Heart left ventricle (tissue), 13 donors: Measurements from ENCODE around the gene IFNGR1.

ENCODE experiments used
- POLR2A ChIP-seq, 2 donors: fragments of 450-650 bp; IDR thresholded peaks; one replicate each; pipeline ENCODE4 v1.6.1; 2017; ENCODE audit warnings: antibody characterized with exemption in 2 of 2, mild to moderate bottlenecking in 2 of 2, moderate library complexity in 2 of 2
- TF ChIP-seq, protein P1 (sequence below), 12 donors: fragments of 200-600 bp; sonication (generic) in 4 of 12; IDR thresholded peaks; one replicate each; pipeline versions ENCODE4 v1.5.0 to v1.8.0; 2018 to 2022; ENCODE audit warnings: antibody characterized with exemption in 12 of 12, mild to moderate bottlenecking in 5 of 12
- donor health status: ischemic (EF 13 %, LVEDD 7.1; RV severe dilation, severe dysfunction).
- donor health status: DM: no; HTN: yes; CAD: no.
- donor health status: DM: no; HTN: no; CAD: no.
- donor health status: ischemic (EF 25% LVEDD 6.9; RV normal size, moderate dysfunction).
- donor health status: ischemic (EF 25% LVEDD 5.7; RV mildly dilated, moderate dysfunction).
- donor health status: ischemic (EF 35%, LVEDD 5.7; RV mildly dilated, moderate dysfunction).
- donor health status: nonischemic (EF 11% LVEDD 7.7; RV severe dilation, severe dysfunction).
- donor health status: DM: yes; HTN: yes; CAD: no.
- donor health status: PGD.
- donor health status: ischemic (EF 29% LVEDD 5.4; RV normal size, mild dysfunction).
- donor health status: nonischemic (EF 23%, LVEDD 6.1; RV moderate dilation, normal function).

- TF ChIP-seq, protein P1, sequence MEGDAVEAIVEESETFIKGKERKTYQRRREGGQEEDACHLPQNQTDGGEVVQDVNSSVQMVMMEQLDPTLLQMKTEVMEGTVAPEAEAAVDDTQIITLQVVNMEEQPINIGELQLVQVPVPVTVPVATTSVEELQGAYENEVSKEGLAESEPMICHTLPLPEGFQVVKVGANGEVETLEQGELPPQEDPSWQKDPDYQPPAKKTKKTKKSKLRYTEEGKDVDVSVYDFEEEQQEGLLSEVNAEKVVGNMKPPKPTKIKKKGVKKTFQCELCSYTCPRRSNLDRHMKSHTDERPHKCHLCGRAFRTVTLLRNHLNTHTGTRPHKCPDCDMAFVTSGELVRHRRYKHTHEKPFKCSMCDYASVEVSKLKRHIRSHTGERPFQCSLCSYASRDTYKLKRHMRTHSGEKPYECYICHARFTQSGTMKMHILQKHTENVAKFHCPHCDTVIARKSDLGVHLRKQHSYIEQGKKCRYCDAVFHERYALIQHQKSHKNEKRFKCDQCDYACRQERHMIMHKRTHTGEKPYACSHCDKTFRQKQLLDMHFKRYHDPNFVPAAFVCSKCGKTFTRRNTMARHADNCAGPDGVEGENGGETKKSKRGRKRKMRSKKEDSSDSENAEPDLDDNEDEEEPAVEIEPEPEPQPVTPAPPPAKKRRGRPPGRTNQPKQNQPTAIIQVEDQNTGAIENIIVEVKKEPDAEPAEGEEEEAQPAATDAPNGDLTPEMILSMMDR (IDR thresholded peaks at IDR 0.05) = no peak
- TF ChIP-seq POLR2A (IDR thresholded peaks at IDR 0.05) = no peak
Measured at GRCh38 chr6:137181891-137182653, 37.1 kb downstream of the IFNGR1 start.
